Gastrocnemius medialis (tissue), 4 donors: ENCODE data around the gene PNMA6A. TPM values are rescaled to one million over a fixed set of nuclear protein-coding genes. Genes with fewer than 3 reads are reported as not detected.

Experiments
- ATAC-seq, 2 donors: fragments of 150-250 bp; one replicate each; pipeline ENCODE4 v1.9.1; 2016
- DNase-seq, 2 donors: peaks; one replicate each; pipeline ENCODE4 v3.0.0-alpha.2; 2019
- H3K27ac ChIP-seq, 4 donors: fragments of 200-600 bp; sonication (generic); 1 replicate in 1 of 4; 2 replicates in 3 of 4; pipeline ENCODE4 v1.5.1; 2016 to 2018; ENCODE audit warnings: mild to moderate bottlenecking in 2 of 4, moderate library complexity in 1 of 4
- H3K27me3 ChIP-seq, 3 donors: fragments of 200-600 bp; sonication (generic) in 2 of 3; 1 replicate in 1 of 3; 2 replicates in 2 of 3; pipeline versions ENCODE4 v1.5.1 to v1.6.0; 2016 to 2019; ENCODE audit warnings: mild to moderate bottlenecking in 1 of 3, moderate library complexity in 1 of 3
- H3K36me3 ChIP-seq, 2 donors: fragments of 200-600 bp; sonication (generic) in 1 of 2; one replicate each; pipeline ENCODE4 v1.5.1; 2017 to 2018
- H3K4me1 ChIP-seq, 2 donors: fragments of 200-600 bp; sonication (generic) in 1 of 2; one replicate each; pipeline ENCODE4 v1.5.1; 2016 to 2017; ENCODE audit warnings: mild to moderate bottlenecking in 2 of 2
- H3K4me3 ChIP-seq, 4 donors: fragments of 200-600 bp; sonication (generic) in 3 of 4; 1 replicate in 1 of 4; 2 replicates in 3 of 4; pipeline ENCODE4 v1.5.1; 2016 to 2019; ENCODE audit warnings: mild to moderate bottlenecking in 2 of 4
- H3K9me3 ChIP-seq, 3 donors: fragments of 200-600 bp; sonication (generic) in 2 of 3; 1 replicate in 1 of 3; 2 replicates in 2 of 3; pipeline ENCODE4 v1.5.1; 2016 to 2019
- CTCF ChIP-seq, 5 experiments: fragments of 450-650 bp in 3 of 5; fragments of 200-600 bp in 2 of 5; sonication (generic) in 2 of 5; IDR thresholded peaks in 4 of 5; conservative IDR thresholded peaks in 1 of 5; 1 replicate in 4 of 5; 2 replicates in 1 of 5; pipeline ENCODE4 v1.5.1; 2016 to 2019; ENCODE audit warnings: antibody characterized with exemption in 5 of 5, mild to moderate bottlenecking in 3 of 5, moderate library complexity in 3 of 5
- POLR2A ChIP-seq, 2 donors: fragments of 450-650 bp; IDR thresholded peaks; one replicate each; pipeline ENCODE4 v1.6.1; 2017; ENCODE audit warnings: antibody characterized with exemption in 2 of 2, mild to moderate bottlenecking in 2 of 2, moderate library complexity in 2 of 2
- in situ Hi-C, 4 donors: fragments of 200-750 bp; cut with MboI; loops; one replicate each; pipeline versions ENCODE4 v1.15.0 to v1.8.0; 2017; ENCODE audit warnings: low sequenced_read_pairs in 4 of 4
- intact Hi-C: fragments of 100-400 bp; cut with DNase I; formaldehyde crosslinking; loops from one replicate; pipeline ENCODE4 v1.15.1; 2023; ENCODE audit warnings: low total_unique reads
- total RNA-seq, 4 donors: library from RNA; depleted of rRNA; stranded (reverse); fragments of >200 nt; gene quantifications; one replicate each; pipeline versions ENCODE4 v1.1.0 to v1.2.3, GENCODE V29; 2016

PNMA6A gene
- total RNA-seq, 4 donors from 2014 or later = 0.36 to 0.44 TPM; not detected in 2

GRCh38 chrX:153032397-153033118 is 39.7 kb upstream of the PNMA6A start:
- H3K27ac ChIP-seq = no peak overlapping the region
- peak overlapping the region; percentile 31 to 42 (median 36) for H3K4me3 ChIP-seq
- peak; percentile 58 to 82 for ATAC-seq
- intact Hi-C loops (loop anchor here (5.0 kb wide), 1 partner anchor 90 kb away; no protein-coding TSS in a partner anchor), in situ Hi-C loops (no loop called here)
- no peaks in the 10 kb centered on the region for H3K4me1 ChIP-seq
- DNase-seq = peak; percentile 10 to 51
- no peak for TF ChIP-seq POLR2A (IDR thresholded peaks at IDR 0.05)
- TF ChIP-seq CTCF (IDR thresholded peaks at IDR 0.05 in 4 of 5, conservative IDR thresholded peaks at IDR 0.05 in 1 of 5) = peak; percentile 70 to 92 (median 82)
- no peaks in the 10 kb centered on the region for H3K27me3 ChIP-seq
- no peaks in the 10 kb centered on the region for H3K9me3 ChIP-seq
- H3K36me3 ChIP-seq = no peaks in the 10 kb centered on the region

GRCh38 chrX:153049093-153049492 is 23.2 kb upstream of the PNMA6A start:
- no peak for TF ChIP-seq CTCF (IDR thresholded peaks at IDR 0.05 in 4 of 5, conservative IDR thresholded peaks at IDR 0.05 in 1 of 5)
- no peak for TF ChIP-seq POLR2A (IDR thresholded peaks at IDR 0.05)
- Histone ChIP-seq H3K4me1 (no peaks in the 10 kb centered on the region), H3K4me3 (no peak overlapping the region), H3K27ac (no peak overlapping the region), H3K36me3 (no peaks in the 10 kb centered on the region), H3K27me3 (no peaks in the 10 kb centered on the region), H3K9me3 (no peaks in the 10 kb centered on the region)
- in situ Hi-C loops = no loop called here
- ATAC-seq = no peak
- DNase-seq = no peak
- intact Hi-C loops = no loop called here

- no peaks in the 10 kb centered on the region for H3K36me3 ChIP-seq
- in situ Hi-C loops (no loop called here), intact Hi-C loops (no loop called here)
- TF ChIP-seq POLR2A (IDR thresholded peaks at IDR 0.05) (no peak), CTCF (IDR thresholded peaks at IDR 0.05 in 4 of 5, conservative IDR thresholded peaks at IDR 0.05 in 1 of 5) (no peak)
- H3K27me3 ChIP-seq = peaks cover 0 to 8% (median under 1%) of the 10 kb centered on the region in 3 donors
- no peak overlapping the region for H3K4me3 ChIP-seq
- no peaks in the 10 kb centered on the region for H3K9me3 ChIP-seq
- H3K27ac ChIP-seq = no peak overlapping the region
- no peaks in the 10 kb centered on the region for H3K4me1 ChIP-seq
- ATAC-seq = no peak
- no peak for DNase-seq
Observed at GRCh38 chrX:153052534-153052933, 19.7 kb upstream of the PNMA6A start.

- no peak for ATAC-seq
- peak within 1 kb of the TSS in 2 of 4 donors; percentile 21 to 26 for H3K4me3 ChIP-seq
- peaks cover 0 to 13% (median 8%) of the 10 kb centered on the region in 3 donors for H3K27me3 ChIP-seq
- no peaks in the 10 kb centered on the region for H3K9me3 ChIP-seq
- DNase-seq = no peak
- no peaks in the 10 kb centered on the region for H3K36me3 ChIP-seq
- TF ChIP-seq POLR2A (IDR thresholded peaks at IDR 0.05) = no peak
- no peak for TF ChIP-seq CTCF (IDR thresholded peaks at IDR 0.05 in 4 of 5, conservative IDR thresholded peaks at IDR 0.05 in 1 of 5)
- in situ Hi-C loops (no loop called here), intact Hi-C loops (no loop called here)
- H3K27ac ChIP-seq = no peak within 1 kb of the TSS
- H3K4me1 ChIP-seq = no peaks in the 10 kb centered on the region
Observed at GRCh38 chrX:153055871-153056749, 16.1 kb upstream of the PNMA6A start, which contains the start of gene PNMA3. Gene PNMA3, plus strand, starts transcription at chrX:153056470. Its CDS starts 586 bp downstream, at chrX:153057056.
